MM.1S (cell line): Measurements from ENCODE around the gene POLA2.

Experiments
- DNase-seq: peaks from one replicate; pipeline ENCODE4 v3.0.0-alpha.2; 2015
- H2AFZ ChIP-seq: fragments of 300-600 bp; sonication (generic); 2 replicates; pipeline ENCODE4 v1.6.0; 2016; ENCODE audit warnings: antibody characterized with exemption, low read length
- H3F3A ChIP-seq: fragments of 300-600 bp; sonication (generic); 2 replicates; pipeline ENCODE4 v1.6.1; 2016; ENCODE audit warnings: mild to moderate bottlenecking, antibody characterized with exemption, low read length, moderate library complexity, mixed read lengths; ENCODE audit not compliant: insufficient read depth
- H3K27ac ChIP-seq: fragments of 300-600 bp; sonication (generic); 2 replicates; pipeline ENCODE4 v1.5.1; 2016; ENCODE audit warnings: mild to moderate bottlenecking, low read length
- H3K27me3 ChIP-seq: fragments of 300-600 bp; sonication (generic); replicated peaks from 2 replicates; pipeline ENCODE4 v1.6.0; 2016; ENCODE audit warnings: low read length; ENCODE audit not compliant: insufficient read depth
- H3K36me3 ChIP-seq: fragments of 300-600 bp; sonication (generic); replicated peaks from 2 replicates; pipeline ENCODE4 v1.6.1; 2016; ENCODE audit warnings: mild to moderate bottlenecking, low read length, mixed read lengths; ENCODE audit not compliant: insufficient read depth
- H3K4me1 ChIP-seq: fragments of 300-600 bp; sonication (generic); 2 replicates; pipeline ENCODE4 v1.6.1; 2016; ENCODE audit warnings: low read length, mixed read lengths
- H3K4me2 ChIP-seq: fragments of 300-600 bp; sonication (generic); 2 replicates; pipeline ENCODE4 v1.6.0; 2016; ENCODE audit warnings: low read depth, low read length
- H3K4me3 ChIP-seq: fragments of 300-600 bp; sonication (generic); 2 replicates; pipeline ENCODE4 v1.5.1; 2016; ENCODE audit warnings: low read length, mixed read lengths
- H3K79me2 ChIP-seq: fragments of 300-600 bp; sonication (generic); 2 replicates; pipeline ENCODE4 v1.6.1; 2016; ENCODE audit warnings: mixed run types, low read length, mixed read lengths
- H3K9ac ChIP-seq: fragments of 300-600 bp; sonication (generic); 2 replicates; pipeline ENCODE4 v1.6.1; 2016; ENCODE audit warnings: low read length, mixed read lengths
- H3K9me2 ChIP-seq: fragments of 300-600 bp; sonication (generic); replicated peaks from 2 replicates; pipeline ENCODE4 v1.6.1; 2016; ENCODE audit warnings: mild to moderate bottlenecking, low read length, mixed read lengths; ENCODE audit not compliant: insufficient read depth
- H3K9me3 ChIP-seq: fragments of 300-600 bp; sonication (generic); replicated peaks from 2 replicates; pipeline ENCODE4 v1.6.1; 2016; ENCODE audit warnings: mild to moderate bottlenecking, low read length, mixed read lengths; ENCODE audit not compliant: insufficient read depth
- H4K20me1 ChIP-seq: fragments of 300-600 bp; sonication (generic); 2 replicates; pipeline ENCODE4 v1.6.1; 2016; ENCODE audit warnings: mild to moderate bottlenecking, low read length, moderate library complexity, mixed read lengths; ENCODE audit not compliant: insufficient read depth
- CTCF ChIP-seq: fragments of 300-600 bp; sonication (generic); IDR thresholded peaks from 2 replicates; pipeline ENCODE4 v1.5.1; 2016; ENCODE audit warnings: antibody characterized with exemption, low read length, mixed read lengths
- EZH2 ChIP-seq: fragments of 300-600 bp; sonication (generic); optimal IDR thresholded peaks from 2 replicates; pipeline ENCODE3; 2017; ENCODE audit warnings: low read depth, mild to moderate bottlenecking, antibody characterized with exemption, low read length, mixed read lengths
- EZH2phosphoT487 ChIP-seq: fragments of 300-600 bp; sonication (generic); IDR thresholded peaks from 2 replicates; pipeline ENCODE4 v1.6.1; 2018; ENCODE audit warnings: antibody characterized with exemption, low read length

The POLA2 gene

GRCh38 chr11:65217441-65218423, 44.0 kb upstream of the POLA2 start:
- H3K4me3 ChIP-seq = no peak overlapping the region
- no peaks in the 10 kb centered on the region for H3F3A ChIP-seq
- no peaks in the 10 kb centered on the region for H3K9me3 ChIP-seq
- no peak for DNase-seq
- peaks cover 3% of the 10 kb centered on the region; the same call in 1 of the 2 replicates for H3K27me3 ChIP-seq
- no peak overlapping the region for H3K9ac ChIP-seq
- no peaks in the 10 kb centered on the region for H3K79me2 ChIP-seq
- no peaks in the 10 kb centered on the region for H4K20me1 ChIP-seq
- H3K4me2 ChIP-seq = no peak overlapping the region
- H2AFZ ChIP-seq = no peak overlapping the region
- H3K9me2 ChIP-seq = no peaks in the 10 kb centered on the region
- TF ChIP-seq CTCF (no peak), EZH2phosphoT487 (no peak), EZH2 (no peak)
- H3K27ac ChIP-seq = no peak overlapping the region
- H3K4me1 ChIP-seq = no peaks in the 10 kb centered on the region
- H3K36me3 ChIP-seq = no peaks in the 10 kb centered on the region

- Histone ChIP-seq H3K27ac (no peak overlapping the region), H3K79me2 (no peaks in the 10 kb centered on the region), H3K9ac (no peak overlapping the region), H3K4me2 (no peak overlapping the region), H3K4me1 (no peaks in the 10 kb centered on the region), H3F3A (no peaks in the 10 kb centered on the region), H3K9me2 (no peaks in the 10 kb centered on the region), H3K27me3 (peaks cover 3% of the 10 kb centered on the region; the same call in 1 of the 2 replicates), H3K36me3 (no peaks in the 10 kb centered on the region), H4K20me1 (no peaks in the 10 kb centered on the region), H3K4me3 (no peak overlapping the region), H3K9me3 (no peaks in the 10 kb centered on the region), H2AFZ (no peak overlapping the region)
- no peak for DNase-seq
- TF ChIP-seq CTCF (no peak), EZH2 (no peak), EZH2phosphoT487 (no peak)
Measured at GRCh38 chr11:65218446-65218845, 43.3 kb upstream of the POLA2 start.

- Histone ChIP-seq H3F3A (no peaks in the 10 kb centered on the region), H3K4me3 (no peak overlapping the region), H3K9me3 (no peaks in the 10 kb centered on the region), H3K9me2 (no peaks in the 10 kb centered on the region), H3K27ac (no peak overlapping the region), H2AFZ (no peak overlapping the region), H3K9ac (no peak overlapping the region), H3K4me2 (no peak overlapping the region), H3K4me1 (no peaks in the 10 kb centered on the region), H3K27me3 (peaks cover 3% of the 10 kb centered on the region; the same call in 1 of the 2 replicates), H3K79me2 (no peaks in the 10 kb centered on the region), H3K36me3 (no peaks in the 10 kb centered on the region), H4K20me1 (no peaks in the 10 kb centered on the region)
- no peak for DNase-seq
- TF ChIP-seq EZH2 (no peak), CTCF (no peak), EZH2phosphoT487 (no peak)
Measured at GRCh38 chr11:65219930-65220213, 41.9 kb upstream of the POLA2 start.
